Sciatic nerve (tissue), 2 donors: ENCODE measurements around the gene IFITM2. TPM values are rescaled to one million over a fixed set of nuclear protein-coding genes. Genes with fewer than 3 reads are reported as not detected.
"Not testable (repeated sequence)": the region's sequence is repeated elsewhere in the genome, so short reads cannot be mapped to it uniquely, and the experiment has no call there.

Experiments
- ATAC-seq: fragments of 200-7000 bp; cut with Tn5 transposase; one replicate; pipeline ENCODE4 v1.9.1; 2020; ENCODE audit warnings: mild to moderate bottlenecking, moderate library complexity
- DNase-seq: peaks from one replicate; pipeline ENCODE4 v3.0.0-alpha.2; 2020; ENCODE audit warnings: low spot score
- intact Hi-C: fragments of 100-400 bp; cut with DNase I; formaldehyde crosslinking; loops from one replicate; pipeline ENCODE4 v1.14.2; 2022
- total RNA-seq: library from RNA; stranded (reverse); fragmentation: NEBNext Ultra II Directional; extraction: Animal tissue kit (Norgen Biotek cat#: 25700); gene quantifications from one replicate; pipeline ENCODE4 v1.2.1, GENCODE V29; 2021
- donor health status: DM: no; HTN: no; CAD: no.
- donor health status: DM: no; HTN: no; CAD: no.

IFITM2 gene
- total RNA-seq, 1 donor from 2014 or later = 853 TPM

- DNase-seq (no peak), ATAC-seq (no peak)
- intact Hi-C loops = no loop called here
Observed at GRCh38 chr11:304061-304506, 3.5 kb upstream of the IFITM2 start.

- ATAC-seq = peak; percentile 45
- peak; percentile 85 for DNase-seq
- intact Hi-C loops = no loop called here
Observed at GRCh38 chr11:304915-305843, 2.4 kb upstream of the IFITM2 start.

- ATAC-seq (no peak), DNase-seq (no peak)
- intact Hi-C loops = no loop called here
Observed at GRCh38 chr11:305844-306211, 1.8 kb upstream of the IFITM2 start.

- intact Hi-C loops = no loop called here
- ATAC-seq (no peak), DNase-seq (no peak)
Observed at GRCh38 chr11:306645-307371, 808 bp upstream of the IFITM2 start.

- peak; percentile 1 for ATAC-seq
- intact Hi-C loops, DNase-seq: not testable (repeated sequence)
Observed at GRCh38 chr11:308740-309665, 1.4 kb downstream of the IFITM2 start.

GRCh38 chr11:309979-310572 lies 2.5 kb downstream of the IFITM2 start:
- DNase-seq, ATAC-seq, intact Hi-C loops: not testable (repeated sequence)

- DNase-seq, intact Hi-C loops: not testable (repeated sequence)
- peak; percentile 4 for ATAC-seq
Observed at GRCh38 chr11:311013-311748, 3.6 kb downstream of the IFITM2 start.

DNA sequence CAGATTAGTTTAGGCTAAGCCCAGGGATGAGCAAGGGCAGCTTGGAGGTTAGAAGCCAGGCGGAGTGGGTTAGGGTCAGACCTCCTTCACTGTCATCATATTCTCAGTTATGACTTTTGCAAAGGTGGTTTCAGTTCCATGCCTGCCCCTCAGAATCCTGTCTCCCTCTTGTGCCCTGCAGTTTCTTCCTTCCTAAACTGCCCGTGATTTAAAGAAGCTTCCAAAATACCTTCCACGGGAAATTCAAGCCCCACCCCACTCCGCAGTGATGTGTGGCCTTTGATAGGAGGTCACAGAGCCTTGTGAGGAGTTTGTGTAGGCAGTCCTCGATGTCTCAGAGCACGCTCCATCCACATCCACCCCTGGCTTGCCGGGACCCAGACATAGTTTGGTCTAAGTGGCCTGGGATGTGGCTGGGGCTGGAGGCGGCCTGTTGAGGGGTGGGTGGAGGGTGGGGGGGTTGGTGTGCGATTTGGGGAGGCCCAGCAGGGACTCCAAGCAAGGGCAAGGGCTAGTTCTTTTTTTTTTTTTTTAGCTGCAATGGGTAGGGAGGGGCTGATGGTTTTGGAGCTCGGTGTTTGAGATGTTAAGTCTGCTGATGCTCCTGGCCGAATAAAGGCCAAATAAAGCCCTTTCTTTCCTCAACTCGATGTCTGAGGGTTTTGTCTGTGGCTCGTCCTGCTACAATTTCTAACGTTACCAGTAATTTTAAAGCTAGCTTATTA lies 4.6 kb downstream of the IFITM2 start:
- intact Hi-C loops = no loop called here
- no peak for ATAC-seq
- DNase-seq = no peak

DNA sequence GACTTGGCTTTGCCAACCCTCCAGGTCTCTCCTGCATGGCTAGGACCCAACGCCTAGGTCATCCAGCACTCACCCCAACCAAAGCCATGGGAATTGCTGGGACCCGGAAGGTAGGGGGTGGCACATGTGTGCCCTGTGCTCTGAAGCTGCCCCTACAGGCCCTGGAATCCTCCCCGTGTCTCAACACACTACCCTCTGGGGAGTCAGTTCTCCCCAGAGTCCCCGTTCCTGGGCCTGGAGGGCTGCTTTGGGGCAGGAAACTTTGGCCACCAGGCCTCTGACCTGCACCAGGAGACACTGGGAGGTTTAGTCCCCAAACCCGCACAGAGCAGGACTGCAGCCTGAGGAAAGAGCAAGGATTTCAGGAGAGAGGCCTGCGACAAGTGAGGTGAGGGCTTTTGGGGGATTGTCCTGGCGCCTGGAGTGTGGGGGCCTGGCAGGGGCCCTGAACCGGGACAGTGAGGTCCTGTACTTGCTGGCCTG lies 5.7 kb downstream of the IFITM2 start:
- DNase-seq = no peak
- intact Hi-C loops = no loop called here
- ATAC-seq = no peak

DNA sequence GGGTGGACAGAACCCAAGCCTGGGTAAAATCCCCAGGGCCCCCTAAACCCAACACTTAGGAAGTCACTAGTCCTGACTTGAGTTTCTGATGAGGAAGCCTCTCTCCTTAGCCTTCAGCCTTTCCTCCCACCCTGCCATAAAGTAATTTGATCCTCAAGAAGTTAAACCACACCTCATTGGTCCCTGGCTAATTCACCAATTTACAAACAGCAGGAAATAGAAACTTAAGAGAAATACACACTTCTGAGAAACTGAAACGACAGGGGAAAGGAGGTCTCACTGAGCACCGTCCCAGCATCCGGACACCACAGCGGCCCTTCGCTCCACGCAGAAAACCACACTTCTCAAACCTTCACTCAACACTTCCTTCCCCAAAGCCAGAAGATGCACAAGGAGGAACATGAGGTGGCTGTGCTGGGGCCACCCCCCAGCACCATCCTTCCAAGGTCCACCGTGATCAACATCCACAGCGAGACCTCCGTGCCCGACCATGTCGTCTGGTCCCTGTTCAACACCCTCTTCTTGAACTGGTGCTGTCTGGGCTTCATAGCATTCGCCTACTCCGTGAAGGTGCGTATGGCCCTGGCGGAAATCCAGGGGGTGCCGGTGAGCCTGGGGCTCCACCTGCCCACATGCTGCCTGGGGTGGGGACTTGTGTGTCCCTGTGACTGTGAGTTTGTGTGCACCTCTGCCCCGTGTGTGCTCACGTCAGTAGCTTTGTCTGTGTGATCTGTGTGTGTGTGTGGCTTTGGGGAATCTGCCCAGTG lies 6.4 kb downstream of the IFITM2 start, which contains the start of gene IFITM1:
TSS of gene IFITM1 (plus strand) at position 254 of the 767 bp plus-strand sequence. CDS start at position 385, 131 bp downstream.
- peak; percentile 66 for ATAC-seq
- intact Hi-C loops = no loop called here

GRCh38 chr11:314554-314875 lies 6.9 kb downstream of the IFITM2 start:
- ATAC-seq, DNase-seq, intact Hi-C loops: not testable (repeated sequence)

More for the DNA sequence above, 6.4 kb downstream of the IFITM2 start, which contains the start of gene IFITM1:
- no peak for DNase-seq

- DNase-seq = no peak
- intact Hi-C loops = no loop called here
- no peak for ATAC-seq
Observed at GRCh38 chr11:315051-315481, 7.5 kb downstream of the IFITM2 start.

GRCh38 chr11:315516-315994 lies 7.9 kb downstream of the IFITM2 start:
- intact Hi-C loops = no loop called here
- ATAC-seq (no peak), DNase-seq (peak; percentile 57)

- intact Hi-C loops = no loop called here
- DNase-seq (peak; percentile 70), ATAC-seq (no peak)
Observed at GRCh38 chr11:316031-316701, 8.6 kb downstream of the IFITM2 start.

DNA sequence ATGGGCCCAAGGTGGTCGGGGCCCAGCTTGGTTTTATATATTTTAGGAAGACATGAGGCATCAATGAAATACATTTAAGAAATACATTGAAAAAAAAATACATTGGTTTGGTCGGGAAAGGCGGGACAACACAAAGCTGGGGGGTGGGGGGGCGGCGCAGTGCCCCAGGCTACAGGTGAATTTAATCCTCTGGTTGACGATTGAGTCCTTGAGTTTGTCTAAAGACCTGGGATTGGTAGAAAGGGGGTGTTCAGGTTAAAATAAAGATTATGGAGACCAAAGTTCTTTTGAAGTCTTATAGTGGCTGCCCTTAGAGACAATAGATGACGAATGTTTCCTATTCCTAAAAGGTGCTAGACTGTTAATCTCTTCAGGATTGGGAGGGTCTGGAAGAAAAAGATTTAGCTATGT lies 9.3 kb downstream of the IFITM2 start:
- intact Hi-C loops = no loop called here
- DNase-seq = no peak
- ATAC-seq = no peak
